IMR-90 (cell line): ENCODE data around the gene NPSR1. TPM values are rescaled to one million over a fixed set of nuclear protein-coding genes. Genes with fewer than 3 reads are reported as not detected.

Experiments used
- ATAC-seq: fragments of 200-7000 bp; cut with Tn5 transposase; 2 replicates; pipeline ENCODE4 v1.9.1; 2020; ENCODE audit warnings: low read depth, mild to moderate bottlenecking, moderate library complexity
- BruUV-seq: library from RNA; stranded (reverse); fragments of 400-500 nt; replicated peaks from 2 replicates; lab custom pipeline; 2021; lab: Mats Ljungman, UMichigan
- CTCF ChIA-PET: fragments of 300-600 bp; formaldehyde crosslinking; extraction: SDS; loops from one replicate; lab custom pipeline; 2021; ENCODE audit warnings: antibody characterized with exemption; lab: Yijun Ruan, JAX
- POLR2A ChIA-PET: fragments of 300-600 bp; sonication (Branson Sonifier 250); formaldehyde crosslinking; loops from one replicate; lab custom pipeline; 2022; ENCODE audit warnings: antibody characterized with exemption; ENCODE audit not compliant: unreplicated experiment; lab: Charles Lee
- DNase-seq: peaks from one replicate; pipeline ENCODE4 v3.0.0; 2013
- H2AFZ ChIP-seq: replicated peaks from 2 replicates; pipeline ENCODE3; 2013; ENCODE audit warnings: low read length, mild to moderate bottlenecking; ENCODE audit not compliant: poor library complexity
- H2AK5ac ChIP-seq: 2 replicates; pipeline ENCODE4 v1.6.1; 2013; ENCODE audit warnings: low read depth, low read length, inconsistent platforms
- H2AK9ac ChIP-seq: replicated peaks from 2 replicates; pipeline ENCODE3; 2013; ENCODE audit warnings: mild to moderate bottlenecking, low read depth, low read length, moderate library complexity; ENCODE audit not compliant: poor library complexity
- H2BK120ac ChIP-seq: 2 replicates; pipeline ENCODE4 v1.6.1; 2013; ENCODE audit warnings: low read depth, low read length, inconsistent platforms
- H2BK15ac ChIP-seq: 3 replicates; pipeline ENCODE4 v1.6.1; 2013; ENCODE audit warnings: low read depth, low read length, inconsistent platforms
- H2BK20ac ChIP-seq: 2 replicates; pipeline ENCODE4 v1.6.1; 2013; ENCODE audit warnings: low read depth, mild to moderate bottlenecking, inconsistent platforms, low read length, moderate library complexity
- H2BK5ac ChIP-seq: 2 replicates; pipeline ENCODE4 v1.6.1; 2013; ENCODE audit warnings: mild to moderate bottlenecking, low read depth, low read length, inconsistent platforms; ENCODE audit not compliant: poor library complexity, severe bottlenecking
- H3K14ac ChIP-seq: replicated peaks from 2 replicates; pipeline ENCODE4 v1.6.1; 2013; ENCODE audit warnings: low read depth, low read length, inconsistent platforms
- H3K18ac ChIP-seq: 2 replicates; pipeline ENCODE4 v1.6.1; 2013; ENCODE audit warnings: low read depth, low read length, control low read depth
- H3K23ac ChIP-seq: 2 replicates; pipeline ENCODE4 v1.6.1; 2013; ENCODE audit warnings: low read depth, low read length, inconsistent platforms
- H3K27ac ChIP-seq: 2 replicates; pipeline ENCODE4 v1.5.1; 2013; ENCODE audit warnings: mild to moderate bottlenecking, control low read depth, low read length; ENCODE audit not compliant: insufficient read depth
- H3K27me3 ChIP-seq: 2 replicates; pipeline ENCODE4 v1.6.1; 2013; ENCODE audit warnings: low read length; ENCODE audit not compliant: control insufficient read depth, insufficient read depth
- H3K36me3 ChIP-seq: 2 replicates; pipeline ENCODE4 v1.6.1; 2013; ENCODE audit warnings: low read length, mixed read lengths; ENCODE audit not compliant: control insufficient read depth, insufficient read depth
- H3K4ac ChIP-seq: 2 replicates; pipeline ENCODE4 v1.6.1; 2013; ENCODE audit warnings: low read depth, low read length, inconsistent platforms
- H3K4me1 ChIP-seq: 2 replicates; pipeline ENCODE4 v1.6.1; 2013; ENCODE audit warnings: low read length, mixed read lengths; ENCODE audit not compliant: control insufficient read depth, insufficient read depth
- H3K4me2 ChIP-seq: 2 replicates; pipeline ENCODE4 v1.6.1; 2013; ENCODE audit warnings: low read depth, mild to moderate bottlenecking, control low read depth, low read length, moderate library complexity
- H3K4me3 ChIP-seq: 2 replicates; pipeline ENCODE4 v1.5.1; 2013; ENCODE audit warnings: low read depth, mild to moderate bottlenecking, control low read depth, low read length, moderate library complexity; ENCODE audit not compliant: insufficient read depth
- H3K56ac ChIP-seq: 2 replicates; pipeline ENCODE4 v1.6.1; 2013; ENCODE audit warnings: low read length, inconsistent platforms; ENCODE audit not compliant: insufficient read depth; ENCODE audit errors: extremely low read depth
- H3K79me1 ChIP-seq, 2 experiments: 2 replicates each; pipeline ENCODE4 v1.6.1; 2013; ENCODE audit warnings: low read length in 2 of 2, inconsistent platforms in 1 of 2, low read depth in 1 of 2
- H3K9ac ChIP-seq: 2 replicates; pipeline ENCODE4 v1.6.1; 2013; ENCODE audit warnings: low read depth, low read length, control low read depth
- H3K9me1 ChIP-seq: 2 replicates; pipeline ENCODE4 v1.6.1; 2013; ENCODE audit warnings: low read length, inconsistent platforms; ENCODE audit not compliant: insufficient read depth
- H3K9me3 ChIP-seq: 2 replicates; pipeline ENCODE4 v1.6.1; 2013; ENCODE audit warnings: low read length; ENCODE audit not compliant: control insufficient read depth, insufficient read depth
- H4K20me1 ChIP-seq: 2 replicates; pipeline ENCODE4 v1.6.1; 2013; ENCODE audit warnings: low read length, inconsistent platforms; ENCODE audit not compliant: insufficient read depth
- H4K5ac ChIP-seq: 2 replicates; pipeline ENCODE4 v1.6.1; 2013; ENCODE audit warnings: mild to moderate bottlenecking, low read depth, low read length, control low read depth
- H4K8ac ChIP-seq, 2 experiments: 2 replicates each; pipeline ENCODE4 v1.6.1; 2013; ENCODE audit warnings: low read depth in 2 of 2, low read length in 2 of 2, control low read depth in 1 of 2, inconsistent platforms in 1 of 2
- H4K91ac ChIP-seq: 2 replicates; pipeline ENCODE4 v1.6.1; 2013; ENCODE audit warnings: low read depth, low read length, inconsistent platforms; ENCODE audit not compliant: insufficient read depth
- BHLHE40 ChIP-seq: fragments of 150-350 bp; IDR thresholded peaks from 2 replicates; pipeline ENCODE4 v1.6.1; 2016; ENCODE audit warnings: mild to moderate bottlenecking, low read depth, low read length
- CEBPB ChIP-seq: IDR thresholded peaks from 2 replicates; pipeline ENCODE4 v1.6.1; 2012; ENCODE audit warnings: low read depth, low read length, improper control_type of control experiment
- CHD1 ChIP-seq: IDR thresholded peaks from 2 replicates; pipeline ENCODE4 v1.6.1; 2012; ENCODE audit warnings: low read depth, low read length, improper control_type of control experiment
- FOS ChIP-seq: fragments of 150-350 bp; IDR thresholded peaks from 2 replicates; pipeline ENCODE4 v1.6.1; 2016; ENCODE audit warnings: low read depth, low read length
- MAFK ChIP-seq: IDR thresholded peaks from 2 replicates; pipeline ENCODE4 v1.6.1; 2012; ENCODE audit warnings: low read depth, low read length, improper control_type of control experiment
- MAZ ChIP-seq: IDR thresholded peaks from 2 replicates; pipeline ENCODE4 v1.6.1; 2012; ENCODE audit warnings: low read depth, mild to moderate bottlenecking, low read length, improper control_type of control experiment, moderate library complexity, borderline replicate concordance
- MXI1 ChIP-seq: IDR thresholded peaks from 2 replicates; pipeline ENCODE4 v1.6.1; 2012; ENCODE audit warnings: low read depth, mild to moderate bottlenecking, low read length, moderate library complexity, borderline replicate concordance
- NFE2L2 ChIP-seq: fragments of 150-350 bp; IDR thresholded peaks from 2 replicates; pipeline ENCODE4 v1.6.1; 2016; ENCODE audit warnings: low read depth, mild to moderate bottlenecking, low read length
- POLR2A ChIP-seq: IDR thresholded peaks from 2 replicates; pipeline ENCODE4 v1.6.1; 2012; ENCODE audit warnings: mild to moderate bottlenecking, low read depth, low read length
- RAD21 ChIP-seq: IDR thresholded peaks from 2 replicates; pipeline ENCODE4 v1.6.1; 2012; ENCODE audit warnings: low read length, improper control_type of control experiment
- RCOR1 ChIP-seq: IDR thresholded peaks from 2 replicates; pipeline ENCODE4 v1.6.1; 2012; ENCODE audit warnings: mild to moderate bottlenecking, low read length, improper control_type of control experiment; ENCODE audit not compliant: insufficient replicate concordance
- RFX5 ChIP-seq: IDR thresholded peaks from 2 replicates; pipeline ENCODE4 v1.8.0; 2012; ENCODE audit warnings: low read depth, mild to moderate bottlenecking, low read length, moderate library complexity
- SMC3 ChIP-seq: fragments of 150-350 bp; IDR thresholded peaks from 2 replicates; pipeline ENCODE4 v1.6.1; 2016; ENCODE audit warnings: low read depth, mild to moderate bottlenecking, antibody characterized with exemption, low read length, moderate library complexity
- USF2 ChIP-seq: fragments of 150-350 bp; IDR thresholded peaks from 2 replicates; pipeline ENCODE4 v1.6.1; 2017; ENCODE audit warnings: mild to moderate bottlenecking, antibody characterized with exemption, low read length, low read depth
- WGBS, 2 experiments: methylation state at CpG; one replicate each; pipeline versions ENCODE4 v1.1.5 to v1.1.7; 2013; ENCODE audit warnings: missing lambda C conversion rate in 2 of 2; ENCODE audit not compliant: insufficient read length in 1 of 2; ENCODE audit errors: extremely low coverage in 2 of 2; 5-methylcytosine and 5-hydroxymethylcytosine counted together
- dilution Hi-C: fragments of 300-500 bp; cut with HindIII; formaldehyde crosslinking; loops from one replicate; pipeline ENCODE4 v1.14.3; 2018; ENCODE audit warnings: low sequenced_read_pairs; ENCODE audit not compliant: unreplicated experiment
- in situ Hi-C: fragments of 300-500 bp; cut with MboI; formaldehyde crosslinking; loops from 3 replicates; pipeline ENCODE4 v1.14.3; 2019; ENCODE audit warnings: low sequenced_read_pairs, inconsistent platforms, mixed read lengths
- intact Hi-C: fragments of 100-400 bp; cut with micrococcal nuclease; formaldehyde crosslinking; loops from 2 replicates; pipeline ENCODE4 v1.10.0; 2022
- polyA plus RNA-seq, 3 experiments: library from polyadenylated mRNA; depleted of rRNA; stranded (reverse); fragments of >200 nt; gene quantifications; 2 replicates each; pipeline ENCODE4 v1.2.3, GENCODE V29; 2012; ENCODE audit warnings: low replicate concordance in 1 of 3
- total RNA-seq: library from RNA; depleted of rRNA; stranded (reverse); fragments of >200 nt; gene quantifications from 2 replicates; pipeline ENCODE4 v1.2.3, GENCODE V29; 2012
- TF ChIP-seq, protein P1 (sequence below): fragments of 150-350 bp; IDR thresholded peaks from 2 replicates; pipeline ENCODE4 v1.6.1; 2016; ENCODE audit warnings: low read depth, mild to moderate bottlenecking, low read length, moderate library complexity, borderline replicate concordance
- TF ChIP-seq, protein P2 (sequence below): conservative IDR thresholded peaks from 2 replicates; pipeline ENCODE4 v1.5.1; 2012; ENCODE audit warnings: mild to moderate bottlenecking, low read depth, low read length, improper control_type of control experiment

Gene NPSR1
- total and polyA plus RNA-seq, 2 of the 4 experiments (the other 2 are of a cell fraction) = not detected

DNA sequence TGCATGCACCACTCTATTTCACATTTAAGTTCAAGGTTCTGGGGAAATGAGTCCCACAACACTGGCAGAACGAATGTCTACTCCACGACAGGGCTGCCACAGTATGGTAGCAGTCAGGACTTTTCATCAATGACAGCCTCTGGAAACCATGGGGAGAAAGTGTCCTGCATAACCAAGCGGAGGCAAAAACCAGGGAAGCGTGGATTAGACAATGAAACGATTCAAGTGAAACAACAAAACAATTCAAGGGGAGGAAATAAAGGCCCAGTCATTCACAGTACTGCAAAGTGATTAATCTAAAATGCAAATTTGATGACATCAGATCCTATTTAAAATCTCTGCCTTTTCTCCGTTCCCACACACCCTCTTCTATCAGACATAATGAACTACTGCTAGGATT lies 211.0 kb downstream of the NPSR1 start:
- H4K5ac ChIP-seq = no peak overlapping the region
- H3K9me1 ChIP-seq = no peaks in the 10 kb centered on the region
- CTCF ChIA-PET = no interaction called here
- H3K4ac ChIP-seq = no peak overlapping the region
- no peak overlapping the region for H2BK15ac ChIP-seq
- no peak overlapping the region for H4K8ac ChIP-seq
- no peak overlapping the region for H3K9ac ChIP-seq
- BruUV-seq = no TSS peak
- H3K56ac ChIP-seq = no peak overlapping the region
- no peak overlapping the region for H2BK120ac ChIP-seq
- H3K4me2 ChIP-seq = no peak overlapping the region
- H3K23ac ChIP-seq = no peak overlapping the region
- no peak overlapping the region for H2BK5ac ChIP-seq
- no peaks in the 10 kb centered on the region for H4K20me1 ChIP-seq
- H2AFZ ChIP-seq = no peak overlapping the region
- no peaks in the 10 kb centered on the region for H3K79me1 ChIP-seq
- POLR2A ChIA-PET = no interaction called here
- TF ChIP-seq, protein P1, sequence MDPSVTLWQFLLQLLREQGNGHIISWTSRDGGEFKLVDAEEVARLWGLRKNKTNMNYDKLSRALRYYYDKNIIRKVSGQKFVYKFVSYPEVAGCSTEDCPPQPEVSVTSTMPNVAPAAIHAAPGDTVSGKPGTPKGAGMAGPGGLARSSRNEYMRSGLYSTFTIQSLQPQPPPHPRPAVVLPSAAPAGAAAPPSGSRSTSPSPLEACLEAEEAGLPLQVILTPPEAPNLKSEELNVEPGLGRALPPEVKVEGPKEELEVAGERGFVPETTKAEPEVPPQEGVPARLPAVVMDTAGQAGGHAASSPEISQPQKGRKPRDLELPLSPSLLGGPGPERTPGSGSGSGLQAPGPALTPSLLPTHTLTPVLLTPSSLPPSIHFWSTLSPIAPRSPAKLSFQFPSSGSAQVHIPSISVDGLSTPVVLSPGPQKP = no peak
- TF ChIP-seq CHD1 (no peak), RAD21 (no peak), RCOR1 (no peak), MXI1 (no peak), USF2 (no peak), NFE2L2 (no peak), RFX5 (no peak), SMC3 (no peak), POLR2A (no peak), FOS (no peak), CEBPB (no peak), MAZ (no peak), MAFK (no peak), BHLHE40 (no peak)
- TF ChIP-seq, protein P2, sequence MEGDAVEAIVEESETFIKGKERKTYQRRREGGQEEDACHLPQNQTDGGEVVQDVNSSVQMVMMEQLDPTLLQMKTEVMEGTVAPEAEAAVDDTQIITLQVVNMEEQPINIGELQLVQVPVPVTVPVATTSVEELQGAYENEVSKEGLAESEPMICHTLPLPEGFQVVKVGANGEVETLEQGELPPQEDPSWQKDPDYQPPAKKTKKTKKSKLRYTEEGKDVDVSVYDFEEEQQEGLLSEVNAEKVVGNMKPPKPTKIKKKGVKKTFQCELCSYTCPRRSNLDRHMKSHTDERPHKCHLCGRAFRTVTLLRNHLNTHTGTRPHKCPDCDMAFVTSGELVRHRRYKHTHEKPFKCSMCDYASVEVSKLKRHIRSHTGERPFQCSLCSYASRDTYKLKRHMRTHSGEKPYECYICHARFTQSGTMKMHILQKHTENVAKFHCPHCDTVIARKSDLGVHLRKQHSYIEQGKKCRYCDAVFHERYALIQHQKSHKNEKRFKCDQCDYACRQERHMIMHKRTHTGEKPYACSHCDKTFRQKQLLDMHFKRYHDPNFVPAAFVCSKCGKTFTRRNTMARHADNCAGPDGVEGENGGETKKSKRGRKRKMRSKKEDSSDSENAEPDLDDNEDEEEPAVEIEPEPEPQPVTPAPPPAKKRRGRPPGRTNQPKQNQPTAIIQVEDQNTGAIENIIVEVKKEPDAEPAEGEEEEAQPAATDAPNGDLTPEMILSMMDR = no peak
- H4K91ac ChIP-seq = no peak overlapping the region
- ATAC-seq = no peak
- H2BK20ac ChIP-seq = no peak overlapping the region
- H3K9me3 ChIP-seq = no peaks in the 10 kb centered on the region
- WGBS, 2 experiments = 67% methylated on average over 1 of the region's 6 CpGs; no CpG with 5 or more reads in 1 of the 2 experiments
- H3K36me3 ChIP-seq = no peaks in the 10 kb centered on the region
- H3K4me3 ChIP-seq = no peak overlapping the region
- H3K18ac ChIP-seq = no peak overlapping the region
- no peaks in the 10 kb centered on the region for H3K27me3 ChIP-seq
- no peak overlapping the region for H2AK9ac ChIP-seq
- no peak overlapping the region for H3K27ac ChIP-seq
- no peaks in the 10 kb centered on the region for H3K4me1 ChIP-seq
- dilution Hi-C loops (no loop called here), in situ Hi-C loops (no loop called here), intact Hi-C loops (no loop called here)
- H2AK5ac ChIP-seq = no peak overlapping the region
- no peak overlapping the region for H3K14ac ChIP-seq
- no peak for DNase-seq
